ENCODE data around the gene PLEKHO2.

PLEKHO2 gene

GRCh38 chr15:64912379-64913325 lies 70.9 kb downstream of the PLEKHO2 start:
- DNase-seq (ENCODE audit: extremely low read depth, low read depth), result no peak
- no peak for TF ChIP-seq CTCF (IDR thresholded peaks at IDR 0.05; ENCODE audit: low read depth, low read length)

- DNase-seq (ENCODE audit: extremely low read depth, low read depth), result no peak
Observed at GRCh38 chr15:64915518-64916227, 74.0 kb downstream of the PLEKHO2 start.

GRCh38 chr15:64916365-64916764 lies 74.7 kb downstream of the PLEKHO2 start:
- DNase-seq (ENCODE audit: extremely low read depth, low read depth), result no peak
- no peak for TF ChIP-seq CTCF (IDR thresholded peaks at IDR 0.05; ENCODE audit: low read depth, low read length)

More at GRCh38 chr15:64915518-64916227, 74.0 kb downstream of the PLEKHO2 start:
- no peak for TF ChIP-seq CTCF (IDR thresholded peaks at IDR 0.05; ENCODE audit: low read depth, low read length)

- TF ChIP-seq CTCF (IDR thresholded peaks at IDR 0.05; ENCODE audit: low read depth, low read length), result no peak
- no peak for DNase-seq (ENCODE audit: extremely low read depth, low read depth)
Observed at GRCh38 chr15:64917211-64917610, 75.5 kb downstream of the PLEKHO2 start.

Data from AG09319 (cell line).